GM23248 (cell line): ENCODE measurements around the gene RHPN2.

Experiments
- EZH2 ChIP-seq: fragments of 200-600 bp; sonication (generic); IDR thresholded peaks from 2 replicates; pipeline ENCODE4 v1.6.1; 2018; ENCODE audit warnings: antibody characterized with exemption, mild to moderate bottlenecking; ENCODE audit not compliant: insufficient read depth, poor library complexity, severe bottlenecking
- EZH2phosphoT487 ChIP-seq: fragments of 200-600 bp; sonication (generic); IDR thresholded peaks from 2 replicates; pipeline ENCODE4 v1.6.1; 2018; ENCODE audit warnings: antibody characterized with exemption, moderate library complexity, mild to moderate bottlenecking, low read depth; ENCODE audit not compliant: insufficient read depth

DNA sequence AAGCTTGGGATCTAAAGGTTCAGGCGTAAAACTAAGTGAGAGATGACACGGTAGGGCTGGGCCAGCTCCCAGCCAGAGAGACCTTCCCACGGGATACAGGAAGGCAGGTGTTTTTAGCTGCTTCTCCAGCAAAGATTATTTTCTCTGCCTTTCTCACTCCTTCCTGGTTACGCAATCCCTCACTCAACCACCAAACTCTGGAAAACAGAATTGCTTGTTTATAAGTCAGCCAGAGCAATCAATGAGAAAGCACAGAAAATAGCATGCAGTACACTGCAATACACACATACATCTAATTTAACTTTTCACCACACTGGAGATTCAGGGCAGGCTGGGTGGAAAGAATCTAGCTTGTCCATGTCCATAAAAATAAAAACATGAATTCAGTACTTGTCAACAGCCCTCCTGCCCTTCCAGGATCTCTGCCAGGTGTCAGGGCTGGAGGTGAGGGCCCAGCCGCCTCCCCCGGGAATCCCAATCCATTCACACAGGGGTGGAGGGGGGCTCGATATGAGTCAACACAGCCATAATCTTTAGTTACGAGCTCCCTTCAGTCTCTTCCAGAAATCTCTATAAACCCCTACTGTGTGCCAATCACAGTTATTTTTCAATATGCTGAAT is 12.2 kb downstream of the RHPN2 start:
- TF ChIP-seq EZH2: no peak
- no peak for TF ChIP-seq EZH2phosphoT487
